Heart left ventricle (tissue), 16 donors: ENCODE results near the gene ICA1. TPM values are rescaled to one million over a fixed set of nuclear protein-coding genes. Genes with fewer than 3 reads are reported as not detected.

Experiments
- ATAC-seq, 4 donors: fragments of 200-7000 bp; cut with Tn5 transposase; one replicate each; pipeline ENCODE4 v1.9.1; 2020 to 2022; ENCODE audit warnings: moderate library complexity in 4 of 4, mild to moderate bottlenecking in 3 of 4, moderate number of reproducible peaks in 1 of 4
- DNase-seq, 5 donors: peaks; one replicate each; pipeline ENCODE4 v3.0.0-alpha.2; 2020
- H3K27ac ChIP-seq, 12 donors: fragments of 200-600 bp; sonication (generic) in 4 of 12; one replicate each; pipeline versions ENCODE4 v1.5.0 to v1.8.0; 2016 to 2022; ENCODE audit warnings: mild to moderate bottlenecking in 2 of 12
- H3K27me3 ChIP-seq, 9 donors: fragments of 200-600 bp; sonication (generic) in 2 of 9; one replicate each; pipeline versions ENCODE4 v1.5.1 to v1.8.0; 2016 to 2022; ENCODE audit warnings: mild to moderate bottlenecking in 3 of 9
- H3K36me3 ChIP-seq, 9 donors: fragments of 200-600 bp; sonication (generic) in 2 of 9; one replicate each; pipeline versions ENCODE4 v1.5.0 to v1.8.0; 2018 to 2022; ENCODE audit warnings: mild to moderate bottlenecking in 2 of 9
- H3K4me1 ChIP-seq, 12 donors: fragments of 200-600 bp; sonication (generic) in 4 of 12; one replicate each; pipeline versions ENCODE4 v1.5.0 to v1.8.0; 2016 to 2022; ENCODE audit warnings: mild to moderate bottlenecking in 3 of 12
- H3K4me3 ChIP-seq, 12 donors: fragments of 200-600 bp; sonication (generic) in 4 of 12; one replicate each; pipeline versions ENCODE4 v1.5.0 to v1.8.0; 2017 to 2022; ENCODE audit warnings: mild to moderate bottlenecking in 9 of 12, moderate library complexity in 4 of 12
- H3K9me3 ChIP-seq, 12 donors: fragments of 200-600 bp; sonication (generic) in 4 of 12; one replicate each; pipeline versions ENCODE4 v1.5.0 to v1.8.0; 2016 to 2022; ENCODE audit warnings: mild to moderate bottlenecking in 1 of 12
- CTCF ChIP-seq, 12 donors: fragments of 200-600 bp; sonication (generic) in 4 of 12; IDR thresholded peaks; one replicate each; pipeline versions ENCODE4 v1.5.0 to v1.8.0; 2018 to 2022; ENCODE audit warnings: antibody characterized with exemption in 12 of 12, mild to moderate bottlenecking in 5 of 12
- POLR2A ChIP-seq, 2 donors: fragments of 450-650 bp; IDR thresholded peaks; one replicate each; pipeline ENCODE4 v1.6.1; 2017; ENCODE audit warnings: antibody characterized with exemption in 2 of 2, mild to moderate bottlenecking in 2 of 2, moderate library complexity in 2 of 2
- WGBS, 4 donors: extraction: QIAGEN DNeasy Blood & Tissue Kit in 2 of 4; methylation state at CpG; one replicate each; pipeline versions ENCODE4 v1.1.5 to v1.1.7; 2013 to 2018; 5-methylcytosine and 5-hydroxymethylcytosine counted together
- intact Hi-C, 10 donors: fragments of 100-400 bp; cut with DNase I; formaldehyde crosslinking; loops; one replicate each; pipeline versions ENCODE4 v1.11.1 to v1.14.2; 2022
- polyA plus RNA-seq, 2 donors: library from polyadenylated mRNA; stranded (reverse); fragments of 200-250 nt; gene quantifications; one replicate each; pipeline ENCODE4 v1.2.3, GENCODE V29; 2013
- total RNA-seq, 9 donors: library from RNA; depleted of rRNA in 2 of 9; stranded (reverse); fragments of >200 nt in 2 of 9; fragmentation: NEBNext Ultra II Directional in 3 of 9; extraction: Animal tissue kit (Norgen Biotek cat#: 25700) in 3 of 9; gene quantifications; one replicate each; pipeline versions ENCODE4 v1.1.0 to v1.2.4, GENCODE V29; 2016 to 2023
- donor health status: ischemic (EF 13 %, LVEDD 7.1; RV severe dilation, severe dysfunction).
- donor health status: healthy with polysubstance abuse.
- donor health status: DM: no; HTN: yes; CAD: no.
- donor health status: DM: no; HTN: no; CAD: no.
- donor health status: ischemic (EF 25% LVEDD 6.9; RV normal size, moderate dysfunction).
- donor health status: ischemic (EF 25% LVEDD 5.7; RV mildly dilated, moderate dysfunction).
- donor health status: healthy.
- donor health status: DM: yes; HTN: yes; CAD: no.
- donor health status: ischemic (EF 35%, LVEDD 5.7; RV mildly dilated, moderate dysfunction).
- donor health status: nonischemic (EF 11% LVEDD 7.7; RV severe dilation, severe dysfunction).
- donor health status: DM: yes; HTN: yes; CAD: no.
- donor health status: PGD.
- donor health status: ischemic (EF 29% LVEDD 5.4; RV normal size, mild dysfunction).
- donor health status: nonischemic (EF 23%, LVEDD 6.1; RV moderate dilation, normal function).

The ICA1 gene
- total and polyA plus RNA-seq, 11 donors: 23.8 to 74.4 (median 54.4) TPM

GRCh38 chr7:8210845-8211724 lies 50.9 kb downstream of the ICA1 start:
- TF ChIP-seq POLR2A (IDR thresholded peaks at IDR 0.05) (no peak), CTCF (IDR thresholded peaks at IDR 0.05) (no peak)
- Histone ChIP-seq H3K27ac (peak overlapping the region in 11 of 12 donors; percentile 17 to 75 (median 49)), H3K27me3 (no peaks in the 10 kb centered on the region), H3K4me1 (peaks cover 0 to 40% (median 14%) of the 10 kb centered on the region in 12 donors), H3K36me3 (peaks cover 0 to 17% (median 3%) of the 10 kb centered on the region in 9 donors), H3K4me3 (no peak overlapping the region), H3K9me3 (no peaks in the 10 kb centered on the region)
- 70 to 77% (median 72%) methylated on average over 9 to 10 of the region's 10 CpGs for WGBS, 4 donors
- intact Hi-C loops: loop anchor here in 9 of 10 donors (10.0 kb wide), 6 partner anchors 446 to 1106 kb away; no protein-coding TSS in a partner anchor
- DNase-seq (peak in 1 of 5 donors; percentile 42), ATAC-seq (peak in 3 of 4 donors; percentile 69 to 80 (median 73))

GRCh38 chr7:8209353-8209752 lies 52.6 kb downstream of the ICA1 start:
- intact Hi-C loops: loop anchor here in 1 of 10 donors (10.0 kb wide), 1 partner anchor 235 kb away; no protein-coding TSS in a partner anchor
- peaks cover 0 to 49% (median 16%) of the 10 kb centered on the region in 12 donors for H3K4me1 ChIP-seq
- DNase-seq (no peak), ATAC-seq (no peak)
- peaks cover 0 to 3% (median 0%) of the 10 kb centered on the region in 9 donors for H3K36me3 ChIP-seq
- TF ChIP-seq POLR2A (IDR thresholded peaks at IDR 0.05) (no peak), CTCF (IDR thresholded peaks at IDR 0.05) (no peak)
- H3K9me3 ChIP-seq: no peaks in the 10 kb centered on the region
- H3K4me3 ChIP-seq: no peak overlapping the region
- no peaks in the 10 kb centered on the region for H3K27me3 ChIP-seq
- H3K27ac ChIP-seq: no peak overlapping the region
- 88 to 91% (median 90%) methylated on average over 4 of the region's 4 CpGs for WGBS, 4 donors

- no peak for ATAC-seq
- TF ChIP-seq POLR2A (IDR thresholded peaks at IDR 0.05) (no peak), CTCF (IDR thresholded peaks at IDR 0.05) (no peak)
- 75 to 85% (median 80%) methylated on average over 2 of the region's 2 CpGs for WGBS, 4 donors
- H3K4me1 ChIP-seq: peaks cover 0 to 43% (median 16%) of the 10 kb centered on the region in 12 donors
- peaks cover 0 to 3% (median 0%) of the 10 kb centered on the region in 9 donors for H3K36me3 ChIP-seq
- H3K27ac ChIP-seq: no peak overlapping the region
- no peak overlapping the region for H3K4me3 ChIP-seq
- no peaks in the 10 kb centered on the region for H3K27me3 ChIP-seq
- no peak for DNase-seq
- H3K9me3 ChIP-seq: no peaks in the 10 kb centered on the region
- intact Hi-C loops: loop anchor here in 1 of 10 donors (10.0 kb wide), 1 partner anchor 234 kb away; no protein-coding TSS in a partner anchor
Measured at GRCh38 chr7:8208816-8209215, 53.2 kb downstream of the ICA1 start.

GRCh38 chr7:8206956-8207355 lies 55.0 kb downstream of the ICA1 start:
- no peaks in the 10 kb centered on the region for H3K27me3 ChIP-seq
- TF ChIP-seq POLR2A (IDR thresholded peaks at IDR 0.05) (no peak), CTCF (IDR thresholded peaks at IDR 0.05) (no peak)
- no peak for DNase-seq
- intact Hi-C loops: loop anchor here in 1 of 10 donors (10.0 kb wide), 1 partner anchor 232 kb away; no protein-coding TSS in a partner anchor
- no peak overlapping the region for H3K4me3 ChIP-seq
- no peak overlapping the region for H3K27ac ChIP-seq
- WGBS, 4 donors: 95 to 100% (median 97%) methylated on average over 1 of the region's 1 CpG
- peaks cover 0 to 36% (median 10%) of the 10 kb centered on the region in 12 donors for H3K4me1 ChIP-seq
- no peak for ATAC-seq
- no peaks in the 10 kb centered on the region for H3K9me3 ChIP-seq
- peaks cover 0 to 3% (median 0%) of the 10 kb centered on the region in 9 donors for H3K36me3 ChIP-seq
